GM18508 (cell line): ENCODE data around the gene FBXL13.
"Not testable (repeated sequence)": the region's sequence is repeated elsewhere in the genome, so short reads cannot be mapped to it uniquely, and the experiment has no call there.

ENCODE experiments used
- ATAC-seq: cut with Tn5 transposase; IDR thresholded peaks from one replicate; pipeline ENCODE4 v1.9.1; 2021; ENCODE audit warnings: moderate number of reproducible peaks; ENCODE audit not compliant: insufficient read depth, unreplicated experiment

Gene FBXL13

DNA sequence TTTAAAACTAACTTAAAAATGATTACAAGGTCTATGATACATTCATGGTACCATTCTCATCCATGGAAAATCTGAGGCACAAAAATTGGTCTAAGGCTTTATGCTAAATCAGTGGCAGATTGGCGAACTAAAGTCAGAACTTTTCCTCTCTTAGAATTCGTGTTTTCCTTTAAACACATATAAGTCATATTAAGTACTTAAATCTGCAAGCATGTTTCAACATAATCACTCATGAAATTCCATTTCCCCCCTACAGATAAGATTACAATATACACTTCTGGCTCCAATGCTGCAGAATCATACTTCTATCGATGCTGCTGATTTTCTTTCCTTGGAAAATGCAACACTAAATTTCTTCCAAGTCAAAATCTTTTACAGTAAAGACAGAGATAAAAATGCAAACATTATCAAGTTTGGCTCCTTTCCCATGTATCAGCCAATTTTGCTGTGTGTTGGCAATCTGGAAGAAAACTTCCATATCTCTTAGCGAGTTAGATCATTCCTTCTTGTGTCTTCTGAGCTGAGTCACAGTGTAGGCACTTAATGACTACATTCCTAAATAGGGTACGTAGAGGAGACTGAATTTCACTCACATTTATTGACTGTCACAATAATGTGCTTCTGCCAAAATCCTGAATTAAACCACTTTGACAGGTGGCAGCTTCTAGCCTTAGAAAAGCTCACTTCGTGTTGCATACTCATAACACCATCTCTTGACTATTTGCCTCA lies 238.2 kb downstream of the FBXL13 start:
- ATAC-seq, result no peak

DNA sequence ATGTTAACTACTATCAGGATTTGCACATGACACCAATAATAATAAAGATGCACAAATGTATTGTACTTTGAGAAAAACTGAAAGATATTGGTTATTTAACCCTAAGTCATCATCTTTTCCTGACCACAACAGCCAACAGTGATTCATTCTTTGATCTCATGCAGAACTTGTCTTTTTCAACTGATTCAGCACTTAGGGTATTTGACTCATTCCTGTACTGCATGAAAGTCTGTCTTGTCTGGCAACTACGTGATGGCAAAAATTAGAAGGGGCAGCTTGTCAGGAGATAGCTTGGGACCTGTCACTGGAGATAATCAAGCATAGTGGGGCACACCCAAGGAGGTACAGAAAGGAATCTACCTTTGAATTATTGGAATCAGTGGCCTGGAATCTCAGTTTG lies 239.6 kb downstream of the FBXL13 start:
- ATAC-seq, result peak; percentile 91

DNA sequence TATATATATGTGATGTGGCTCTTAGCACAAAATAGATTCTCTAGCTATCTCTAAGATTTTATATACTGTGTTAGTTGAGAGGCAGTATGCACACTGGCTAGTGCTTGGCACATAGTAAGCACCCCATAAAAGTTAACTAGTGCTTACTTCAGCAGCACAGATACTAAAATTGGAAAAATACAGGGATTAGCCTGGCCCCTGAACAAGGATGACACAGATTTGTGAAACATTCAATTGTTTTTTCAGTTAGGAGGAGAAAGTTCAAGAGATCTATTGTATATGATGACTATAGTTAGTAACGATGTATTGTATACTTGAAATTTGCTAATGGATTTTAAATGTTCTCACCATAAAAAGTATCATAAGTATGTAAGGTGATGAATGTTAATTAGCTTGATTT lies 240.1 kb downstream of the FBXL13 start:
- no peak for ATAC-seq

DNA sequence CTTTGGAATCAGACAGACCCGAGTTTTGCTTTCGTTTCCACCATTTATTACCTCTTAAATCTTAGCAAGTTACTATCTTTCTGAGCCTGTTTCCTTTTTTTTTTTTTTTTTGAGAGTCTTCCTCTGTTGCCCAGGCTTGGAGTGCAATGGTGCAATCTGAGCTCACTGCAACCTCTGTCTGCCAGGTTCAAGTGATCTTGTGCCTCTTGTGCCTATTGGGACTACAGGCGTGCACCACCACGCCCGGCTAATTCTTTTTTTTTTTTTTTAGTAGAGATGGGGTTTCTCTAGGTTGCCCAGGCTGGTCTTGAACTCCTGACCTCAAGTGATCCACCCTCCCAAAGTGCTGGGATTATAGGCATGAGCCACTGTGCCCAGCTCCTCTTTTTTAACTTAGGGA lies 241.3 kb downstream of the FBXL13 start:
- ATAC-seq, result no peak

DNA sequence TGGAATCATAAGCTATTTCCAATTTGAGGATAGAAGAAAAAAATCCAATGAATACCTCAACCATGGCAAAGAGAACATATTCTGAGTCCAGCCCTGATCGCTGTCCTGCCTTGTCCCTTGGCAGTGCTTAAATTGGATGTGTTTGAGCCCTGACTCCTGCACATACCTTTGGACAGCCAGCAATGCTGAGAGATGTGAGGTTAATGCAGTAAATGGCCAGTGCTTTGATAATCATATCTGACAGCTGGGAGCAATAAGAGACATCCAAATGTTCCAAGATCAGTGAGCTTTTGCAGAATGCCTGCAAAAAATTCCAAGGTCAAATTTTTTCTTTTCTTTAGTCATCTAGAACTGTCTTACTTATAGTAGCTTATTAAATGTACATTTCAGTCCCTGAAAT lies 241.9 kb downstream of the FBXL13 start:
- ATAC-seq, result no peak

DNA sequence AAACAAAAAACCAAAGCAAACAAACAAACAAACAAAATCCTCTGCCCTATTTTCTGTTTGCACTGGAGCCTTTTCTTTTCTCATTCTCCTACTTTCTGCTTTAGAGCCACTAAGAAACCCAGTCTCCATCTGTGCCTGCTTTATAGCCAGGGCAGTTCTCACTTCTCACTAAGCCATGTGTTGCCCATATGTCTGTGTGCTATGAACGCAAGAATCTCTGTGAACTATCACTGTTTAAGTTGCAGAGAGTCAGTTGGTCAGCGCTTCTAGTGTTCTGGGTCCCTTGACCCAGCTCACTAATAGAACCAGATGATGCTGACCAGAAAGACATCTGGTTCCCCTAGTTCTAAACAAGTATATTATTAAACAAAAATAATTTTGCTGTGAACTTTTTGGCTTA lies 244.4 kb downstream of the FBXL13 start:
- no peak for ATAC-seq

DNA sequence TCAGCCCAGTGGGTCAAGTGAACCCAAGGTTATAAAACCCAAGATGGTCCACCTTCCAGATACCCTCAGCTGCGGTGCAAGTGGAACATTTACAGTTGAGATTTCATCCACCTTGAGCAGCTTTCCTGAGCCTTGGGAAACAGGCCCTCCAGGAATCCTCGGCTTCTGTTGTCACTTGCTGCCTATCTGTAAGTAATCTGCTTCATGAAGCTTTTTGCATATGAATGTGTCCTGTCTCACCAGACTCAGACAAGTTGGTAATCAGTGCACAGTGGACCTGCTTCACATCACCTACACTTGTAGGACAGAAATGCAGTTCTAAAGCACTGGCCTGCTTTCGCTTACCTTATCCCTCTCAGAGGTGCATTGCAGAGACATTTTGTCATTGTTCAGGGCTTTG lies 245.5 kb downstream of the FBXL13 start:
- ATAC-seq, result no peak

DNA sequence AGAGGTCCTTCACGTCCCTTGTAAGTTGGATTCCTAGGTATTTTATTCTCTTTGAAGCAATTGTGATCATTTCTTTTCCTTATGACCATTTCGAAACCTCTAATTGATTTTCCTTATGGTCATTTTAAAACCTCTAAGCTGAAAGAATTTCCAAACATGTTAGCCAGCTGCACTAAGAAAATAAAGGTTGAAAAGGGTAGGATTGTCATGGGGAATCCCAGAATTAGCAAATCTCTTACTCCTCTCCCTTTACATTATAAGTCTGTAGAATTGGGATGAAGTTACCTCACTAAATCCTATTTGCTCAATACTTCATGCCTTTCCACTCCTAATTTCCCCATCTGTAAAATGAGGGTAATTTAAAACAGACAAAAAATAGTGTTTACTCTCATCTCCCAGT lies 246.3 kb downstream of the FBXL13 start:
- no peak for ATAC-seq

DNA sequence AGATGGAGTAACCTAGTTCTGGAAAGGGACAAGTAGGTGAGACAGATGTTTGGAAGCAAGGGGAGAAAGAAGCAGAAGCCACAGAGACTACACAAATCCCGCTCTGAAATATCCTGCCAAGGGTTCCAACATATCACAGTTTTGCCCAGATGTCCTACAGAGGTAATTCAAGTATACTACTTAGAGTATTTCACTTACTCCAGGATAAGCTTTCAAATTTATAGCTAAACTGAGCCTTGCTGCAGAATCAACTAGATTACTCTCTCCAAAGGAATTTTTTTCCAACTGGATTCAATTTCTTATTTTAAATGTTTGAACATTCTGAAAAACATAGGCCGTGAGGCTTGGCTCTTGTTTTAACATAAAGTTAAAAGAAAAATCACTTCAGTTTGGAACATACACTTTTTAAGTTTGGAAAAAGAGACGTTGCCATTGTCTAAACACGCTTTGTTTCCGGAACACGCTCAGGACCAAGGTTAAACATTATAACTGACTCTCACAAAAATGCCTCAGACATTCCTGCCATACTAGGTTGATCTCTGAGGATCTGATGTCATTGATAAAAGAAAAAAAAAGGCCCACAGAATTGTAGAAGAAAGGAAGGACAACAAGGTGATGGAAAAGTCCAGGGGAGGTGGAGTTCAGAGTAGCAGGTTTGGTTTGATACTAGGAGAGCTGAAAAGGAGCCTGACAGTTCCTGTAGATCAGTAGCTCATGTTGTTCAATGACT lies 251.0 kb downstream of the FBXL13 start:
- no peak for ATAC-seq

DNA sequence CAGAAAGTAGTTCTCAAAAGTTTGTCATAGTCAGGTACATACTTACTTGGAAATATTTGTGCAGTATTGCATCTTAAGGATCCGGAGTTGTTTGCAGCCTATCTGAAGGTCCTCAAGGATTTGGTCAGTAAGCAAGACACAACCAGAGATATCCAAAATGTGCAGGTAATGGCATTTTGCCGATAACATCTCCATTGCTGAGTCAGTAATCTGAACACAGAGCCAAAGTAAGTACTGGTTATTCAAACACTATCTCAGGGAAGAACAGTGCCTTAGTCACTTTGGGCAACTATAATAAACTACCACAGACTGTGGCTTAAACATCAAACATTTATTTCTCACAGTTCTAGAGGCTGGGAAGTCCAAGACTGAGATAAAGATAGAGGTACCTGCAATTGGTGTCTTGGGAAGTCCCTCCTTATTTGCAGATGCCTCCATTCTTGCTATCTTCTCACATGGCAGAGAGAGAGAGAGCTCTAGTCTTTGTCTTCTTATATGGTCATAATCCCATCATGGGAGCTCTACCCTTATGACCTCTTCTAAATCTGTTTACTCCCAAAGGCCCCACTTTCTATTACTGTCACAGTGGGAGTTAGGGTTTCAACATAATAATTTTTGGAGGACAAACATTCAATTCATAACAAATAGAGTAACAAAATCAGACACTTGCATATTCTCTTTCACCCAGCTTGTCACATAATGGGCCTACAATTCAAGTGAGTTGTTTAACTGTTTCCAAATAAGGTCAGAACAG lies 252.4 kb downstream of the FBXL13 start:
- ATAC-seq, result no peak

DNA sequence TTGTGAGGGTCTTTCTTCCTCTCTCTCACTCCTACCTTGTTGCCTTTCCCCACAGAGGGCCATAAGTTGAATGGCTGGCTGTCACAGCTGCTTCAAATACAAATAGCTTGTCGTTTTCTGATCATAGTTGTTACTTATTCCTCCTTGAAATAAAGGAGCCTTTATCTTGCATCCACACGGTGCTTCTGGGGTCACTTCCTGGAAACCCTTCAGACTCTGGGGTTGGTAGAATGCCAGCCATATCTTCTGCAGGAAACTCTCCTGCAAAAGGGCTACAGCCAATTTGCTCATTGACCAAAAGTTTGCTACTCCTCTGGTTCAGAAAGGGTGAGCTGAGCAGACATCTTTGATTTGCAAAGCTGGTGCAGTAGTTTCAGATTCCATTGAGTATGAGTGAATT lies 255.4 kb downstream of the FBXL13 start:
- ATAC-seq, result no peak

DNA sequence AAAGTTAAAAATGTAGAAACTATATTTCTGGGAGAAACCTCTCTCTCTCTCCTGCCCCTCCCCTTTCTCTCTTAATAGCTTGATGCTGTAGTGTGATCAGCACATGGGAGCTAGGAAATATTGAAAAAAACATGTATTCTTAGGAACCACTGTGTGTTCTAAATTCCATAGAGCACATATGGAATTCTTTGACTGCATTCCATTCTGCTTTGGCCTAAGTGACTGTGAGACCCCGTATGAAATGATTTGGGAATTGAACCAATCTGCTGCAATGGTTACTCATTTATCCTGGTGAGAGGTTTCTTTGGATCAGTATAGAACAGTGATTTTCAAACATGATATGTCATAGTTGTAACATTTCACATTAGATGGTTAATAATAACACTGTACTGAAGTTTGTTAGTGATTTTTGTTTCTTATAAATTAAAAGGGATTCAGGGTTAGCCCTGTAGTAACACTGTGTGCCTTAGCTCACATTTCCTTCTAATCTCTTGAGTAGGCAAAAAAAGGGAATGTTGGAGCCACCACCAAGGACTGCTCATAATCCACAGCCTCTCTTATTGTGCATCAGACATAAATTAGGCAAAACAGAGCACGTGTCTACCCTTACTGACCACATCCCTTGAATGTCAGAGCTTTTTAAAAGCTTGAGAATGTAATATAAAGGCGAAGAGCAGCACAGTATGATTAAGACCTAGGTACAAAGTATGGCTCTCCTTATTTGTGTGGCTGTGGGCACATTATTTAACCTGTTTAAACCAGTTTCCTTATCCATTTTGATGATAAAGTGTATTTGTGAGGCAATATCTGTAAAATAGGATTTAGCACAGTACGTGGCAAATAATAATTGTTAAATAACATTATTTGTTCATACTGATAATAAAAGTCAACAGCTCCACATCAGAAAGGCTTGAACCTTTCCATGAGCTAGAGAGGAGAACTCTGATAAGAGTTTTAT lies 256.7 kb downstream of the FBXL13 start:
- no peak for ATAC-seq

DNA sequence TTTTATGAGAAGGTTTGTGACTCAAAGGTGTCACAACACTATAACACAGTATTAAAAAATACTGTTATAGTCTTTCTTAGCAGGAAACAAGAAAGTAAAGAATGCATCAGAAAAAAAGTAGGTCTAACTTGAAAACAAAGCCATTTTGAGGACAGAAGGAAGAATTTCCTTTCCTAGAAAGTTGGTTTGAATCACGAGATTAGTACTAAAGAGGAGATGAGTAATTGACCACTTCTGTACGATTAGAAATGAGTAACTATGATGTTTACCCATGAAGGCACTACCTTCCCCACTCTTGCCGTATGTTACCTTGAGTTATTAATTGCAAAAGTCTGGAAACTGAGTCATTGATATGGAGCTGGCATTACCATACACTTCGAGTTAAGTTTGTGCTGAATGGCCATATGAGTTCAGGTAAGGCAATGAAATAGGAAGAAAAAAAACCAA lies 260.5 kb downstream of the FBXL13 start:
- no peak for ATAC-seq

DNA sequence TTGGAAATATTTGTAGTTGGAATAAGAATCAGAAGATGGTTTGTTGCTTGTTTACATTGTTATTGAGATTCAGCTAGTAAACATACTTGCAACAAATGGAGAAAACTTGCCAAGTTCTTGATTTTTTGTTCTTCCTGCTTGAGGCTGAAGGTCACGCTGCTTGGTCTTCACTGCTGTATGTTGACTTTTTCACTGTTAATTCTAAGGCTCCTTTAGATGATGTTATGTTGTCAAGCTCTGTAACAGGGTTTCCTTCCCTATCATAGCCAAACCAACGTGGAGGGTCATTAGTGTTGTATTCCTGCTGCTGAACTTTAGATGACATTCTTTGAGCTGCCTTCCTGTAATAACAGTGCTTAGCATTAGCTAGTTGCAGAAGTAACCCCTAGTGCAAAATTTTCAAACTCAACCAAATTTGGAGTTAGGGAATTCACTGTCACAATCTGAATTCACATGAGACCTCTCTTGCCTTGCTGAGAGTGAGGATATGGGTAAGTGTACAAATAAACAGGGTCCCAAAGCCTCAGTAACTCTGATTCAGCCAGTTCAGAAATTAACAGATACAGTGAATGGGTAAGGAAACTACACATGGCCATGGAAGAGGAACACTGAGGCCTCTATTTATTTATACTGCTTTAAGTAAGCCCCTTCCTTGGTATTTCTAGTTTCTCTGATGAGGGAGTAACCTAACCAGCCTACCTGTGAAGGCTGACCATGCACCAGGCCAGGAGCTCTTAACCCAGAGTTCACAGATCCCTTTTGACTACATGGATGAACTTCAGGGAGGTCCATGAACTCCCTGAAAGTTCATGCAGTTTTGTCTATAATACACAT lies 261.2 kb downstream of the FBXL13 start:
- ATAC-seq, result no peak

DNA sequence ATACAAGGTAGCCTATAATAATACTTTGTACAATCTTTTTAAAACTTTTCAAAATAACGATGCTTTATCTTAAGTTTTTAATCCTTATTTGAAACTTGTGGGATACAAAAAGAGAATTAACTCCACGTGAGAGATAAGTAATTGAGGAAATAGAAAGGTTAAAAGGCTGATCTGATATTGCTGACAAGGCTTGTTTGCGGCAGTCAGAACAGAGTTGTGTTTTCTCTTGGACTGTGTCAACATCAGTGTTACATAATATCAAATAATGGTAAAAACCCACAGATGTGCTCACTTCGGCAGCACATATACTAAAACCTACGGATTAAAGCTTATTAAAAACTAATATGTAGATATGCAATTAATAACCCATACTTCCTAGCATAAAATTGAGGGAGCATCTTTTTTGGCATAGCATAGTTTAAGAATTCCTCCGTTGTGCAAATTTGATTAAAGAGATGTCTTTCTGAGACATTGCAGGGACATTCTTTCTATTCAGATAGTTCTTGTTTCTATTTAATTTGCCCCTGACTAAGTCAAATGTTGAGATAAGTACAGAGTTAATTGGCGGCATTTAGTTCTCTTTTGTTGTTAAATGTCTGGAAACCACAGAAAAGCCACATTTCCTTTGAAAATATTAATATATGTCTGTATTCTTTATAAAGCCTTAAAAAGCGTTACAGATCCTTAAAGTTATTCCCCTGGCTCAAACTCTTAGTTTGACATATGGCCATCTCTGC lies 262.5 kb downstream of the FBXL13 start:
- no peak for ATAC-seq

DNA sequence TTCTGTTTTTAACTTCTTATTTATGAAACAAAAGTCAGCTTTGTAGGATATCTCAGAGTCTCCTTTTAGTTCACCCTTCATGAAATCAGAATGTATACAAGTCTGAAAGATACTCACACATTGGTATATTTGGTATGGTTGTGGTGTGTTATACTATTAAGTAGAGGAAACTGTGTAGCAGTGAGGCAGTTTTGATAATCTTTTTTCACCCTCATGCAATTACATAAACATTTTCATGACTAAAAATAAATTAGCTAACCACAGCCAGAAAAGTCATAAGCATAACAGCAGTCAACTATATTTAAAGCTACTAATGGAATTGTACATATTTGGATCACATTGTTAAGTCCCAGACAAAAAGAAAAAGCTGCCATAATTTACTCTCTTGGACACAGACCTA lies 263.7 kb downstream of the FBXL13 start:
- no peak for ATAC-seq

DNA sequence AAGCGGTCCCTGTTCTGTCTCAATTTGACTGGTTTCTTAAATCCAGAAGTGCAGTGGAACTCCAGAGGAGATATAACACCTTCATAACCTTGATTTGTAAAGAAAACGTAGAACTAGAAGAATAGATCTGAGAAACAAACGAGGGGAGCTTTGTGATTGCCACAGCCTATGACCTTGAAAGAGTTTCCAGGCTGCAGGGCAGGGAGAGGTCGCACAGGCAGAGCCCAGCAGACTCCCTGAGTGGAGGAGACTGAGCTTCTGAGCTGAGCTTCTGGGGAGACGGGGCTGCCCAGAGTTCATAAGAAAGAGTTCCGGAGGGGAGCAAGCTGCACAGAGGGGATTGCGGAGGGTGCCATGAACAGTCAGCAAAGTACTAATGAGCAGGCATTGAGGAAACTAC lies 268.0 kb downstream of the FBXL13 start:
- ATAC-seq, result no peak

DNA sequence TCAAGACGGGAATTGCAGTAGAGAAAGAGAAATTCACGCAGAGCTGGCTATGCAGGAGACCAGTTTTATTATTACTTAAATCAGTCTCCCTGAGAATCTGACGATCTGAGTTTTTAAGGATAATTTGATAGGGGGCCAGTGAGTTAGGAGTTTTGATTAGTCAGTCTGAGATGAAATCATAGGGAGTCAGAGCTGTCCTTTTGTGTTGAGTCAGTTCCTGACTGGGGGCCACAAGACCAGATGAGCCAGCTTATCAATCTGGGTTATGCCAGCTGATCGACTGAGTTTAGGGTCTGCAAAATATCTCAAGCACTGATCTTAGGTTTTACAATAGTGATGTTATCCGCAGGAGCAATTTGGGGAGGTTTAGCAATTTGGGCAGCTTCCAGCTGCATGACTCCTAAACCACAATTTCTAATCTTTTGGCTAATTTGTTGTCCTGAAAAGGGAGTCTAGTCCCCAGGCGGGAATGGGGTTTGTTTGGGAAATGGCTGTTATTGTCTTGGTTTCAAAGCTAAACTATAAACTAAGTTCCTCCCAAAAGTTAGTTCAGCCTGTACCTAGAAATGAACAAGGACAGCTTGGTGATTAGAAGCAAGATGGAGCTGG lies 278.5 kb downstream of the FBXL13 start:
- ATAC-seq, result not testable (repeated sequence)
